Nephron (organoid): ENCODE data around the gene LIPE.

ENCODE experiments used
- H3K27ac Mint-ChIP-seq, 3 experiments: 2 replicates each; pipeline ENCODE4 v1.8.0; 2020; ENCODE audit warnings: mixed read lengths in 3 of 3, mild to moderate bottlenecking in 2 of 3, moderate library complexity in 1 of 3
- H3K27me3 Mint-ChIP-seq: 2 replicates; pipeline ENCODE4 v1.8.0; 2021; ENCODE audit warnings: low read depth, mild to moderate bottlenecking, moderate library complexity, mixed read lengths
- H3K36me3 Mint-ChIP-seq: 2 replicates; pipeline ENCODE4 v1.8.0; 2020; ENCODE audit warnings: low read depth, mixed read lengths
- H3K4me1 Mint-ChIP-seq: 2 replicates; pipeline ENCODE4 v1.8.0; 2020; ENCODE audit warnings: mixed read lengths
- H3K4me3 Mint-ChIP-seq, 3 experiments: 2 replicates each; pipeline ENCODE4 v1.8.0; 2020; ENCODE audit warnings: mild to moderate bottlenecking in 3 of 3, mixed read lengths in 3 of 3, moderate library complexity in 2 of 3
- H3K9me3 Mint-ChIP-seq: 2 replicates; pipeline ENCODE4 v1.8.0; 2020; ENCODE audit warnings: mixed read lengths
- CTCF ChIP-seq, 3 experiments: fragments of 200-600 bp; sonication (generic); IDR thresholded peaks; one replicate each; pipeline ENCODE4 v1.5.0; 2021; ENCODE audit warnings: antibody characterized with exemption in 3 of 3; ENCODE audit not compliant: unreplicated experiment in 3 of 3

The LIPE gene

GRCh38 chr19:42419309-42419708 lies 7.9 kb downstream of the LIPE start:
- H3K27ac Mint-ChIP-seq: no peak overlapping the region
- H3K9me3 Mint-ChIP-seq: no peaks in the 10 kb centered on the region
- no peaks in the 10 kb centered on the region for H3K27me3 Mint-ChIP-seq
- peaks cover 3% of the 10 kb centered on the region for H3K36me3 Mint-ChIP-seq
- peaks cover 25% of the 10 kb centered on the region for H3K4me1 Mint-ChIP-seq
- no peak overlapping the region for H3K4me3 Mint-ChIP-seq
- no peak for TF ChIP-seq CTCF (IDR thresholded peaks at IDR 0.05; ENCODE audit: unreplicated experiment in 3 of 3)

GRCh38 chr19:42412661-42413076 lies 14.5 kb downstream of the LIPE start:
- Mint-ChIP-seq H3K27ac (no peak overlapping the region), H3K36me3 (peaks cover 14% of the 10 kb centered on the region), H3K4me1 (peaks cover 22% of the 10 kb centered on the region), H3K9me3 (no peaks in the 10 kb centered on the region), H3K4me3 (no peak overlapping the region), H3K27me3 (no peaks in the 10 kb centered on the region)
- no peak for TF ChIP-seq CTCF (IDR thresholded peaks at IDR 0.05; ENCODE audit: unreplicated experiment in 3 of 3)

GRCh38 chr19:42412227-42412626 lies 15.0 kb downstream of the LIPE start:
- H3K27me3 Mint-ChIP-seq: no peaks in the 10 kb centered on the region
- H3K9me3 Mint-ChIP-seq: no peaks in the 10 kb centered on the region
- peaks cover 22% of the 10 kb centered on the region for H3K4me1 Mint-ChIP-seq
- H3K36me3 Mint-ChIP-seq: peaks cover 14% of the 10 kb centered on the region
- H3K27ac Mint-ChIP-seq: no peak overlapping the region
- H3K4me3 Mint-ChIP-seq: no peak overlapping the region
- TF ChIP-seq CTCF (IDR thresholded peaks at IDR 0.05; ENCODE audit: unreplicated experiment in 3 of 3): no peak

- no peaks in the 10 kb centered on the region for H3K9me3 Mint-ChIP-seq
- H3K27me3 Mint-ChIP-seq: no peaks in the 10 kb centered on the region
- no peak overlapping the region for H3K27ac Mint-ChIP-seq
- TF ChIP-seq CTCF (IDR thresholded peaks at IDR 0.05; ENCODE audit: unreplicated experiment in 3 of 3): no peak
- H3K36me3 Mint-ChIP-seq: peaks cover 14% of the 10 kb centered on the region
- peaks cover 22% of the 10 kb centered on the region for H3K4me1 Mint-ChIP-seq
- no peak overlapping the region for H3K4me3 Mint-ChIP-seq
These were observed 15.5 kb downstream of the LIPE start for GRCh38 chr19:42411581-42412178.

GRCh38 chr19:42410371-42410770 lies 16.8 kb downstream of the LIPE start:
- no peak overlapping the region for H3K4me3 Mint-ChIP-seq
- no peak overlapping the region for H3K27ac Mint-ChIP-seq
- no peaks in the 10 kb centered on the region for H3K9me3 Mint-ChIP-seq
- no peak for TF ChIP-seq CTCF (IDR thresholded peaks at IDR 0.05; ENCODE audit: unreplicated experiment in 3 of 3)
- no peaks in the 10 kb centered on the region for H3K27me3 Mint-ChIP-seq
- H3K4me1 Mint-ChIP-seq: peaks cover 22% of the 10 kb centered on the region
- H3K36me3 Mint-ChIP-seq: peaks cover 18% of the 10 kb centered on the region

GRCh38 chr19:42409477-42409876 lies 17.7 kb downstream of the LIPE start:
- H3K9me3 Mint-ChIP-seq: no peaks in the 10 kb centered on the region
- no peak overlapping the region for H3K27ac Mint-ChIP-seq
- H3K4me1 Mint-ChIP-seq: peaks cover 22% of the 10 kb centered on the region
- TF ChIP-seq CTCF (IDR thresholded peaks at IDR 0.05; ENCODE audit: unreplicated experiment in 3 of 3): no peak
- H3K4me3 Mint-ChIP-seq: no peak overlapping the region
- no peaks in the 10 kb centered on the region for H3K27me3 Mint-ChIP-seq
- peaks cover 18% of the 10 kb centered on the region for H3K36me3 Mint-ChIP-seq
